Loucy (cell line): ENCODE results near the gene SPATA7.

Experiments
- H2AFZ ChIP-seq: fragments of 200-600 bp; sonication (generic); 2 replicates; pipeline ENCODE4 v1.6.0; 2016; ENCODE audit warnings: antibody characterized with exemption, mild to moderate bottlenecking, low read length, moderate library complexity
- H3F3A ChIP-seq: fragments of 200-600 bp; 2 replicates; pipeline ENCODE4 v1.6.0; 2016; ENCODE audit warnings: antibody characterized with exemption, low read depth, mild to moderate bottlenecking
- H3K27me3 ChIP-seq: fragments of 200-600 bp; sonication (generic); 2 replicates; pipeline ENCODE4 v1.6.1; 2014; ENCODE audit warnings: low read length, mild to moderate bottlenecking; ENCODE audit not compliant: insufficient read depth, poor library complexity, severe bottlenecking
- H3K36me3 ChIP-seq: fragments of 200-600 bp; sonication (generic); 2 replicates; pipeline ENCODE4 v1.6.1; 2016; ENCODE audit warnings: low read length; ENCODE audit not compliant: insufficient read depth
- H3K4me1 ChIP-seq: fragments of 200-600 bp; sonication (generic); 2 replicates; pipeline ENCODE4 v1.5.1; 2014; ENCODE audit warnings: low read length, mild to moderate bottlenecking; ENCODE audit not compliant: insufficient read depth, poor library complexity, severe bottlenecking
- H3K4me2 ChIP-seq: fragments of 200-600 bp; sonication (generic); 2 replicates; pipeline ENCODE4 v1.6.0; 2014; ENCODE audit warnings: antibody characterized with exemption, low read length, low read depth, mild to moderate bottlenecking; ENCODE audit not compliant: poor library complexity, severe bottlenecking
- H3K4me3 ChIP-seq: fragments of 200-600 bp; sonication (generic); 2 replicates; pipeline ENCODE4 v1.5.1; 2014; ENCODE audit warnings: low read length, mild to moderate bottlenecking, mixed read lengths; ENCODE audit not compliant: poor library complexity, severe bottlenecking
- H3K79me2 ChIP-seq: fragments of 200-600 bp; sonication (generic); 2 replicates; pipeline ENCODE4 v1.6.1; 2014; ENCODE audit warnings: low read length; ENCODE audit not compliant: insufficient read depth
- H3K9ac ChIP-seq: fragments of 200-600 bp; sonication (generic); 2 replicates; pipeline ENCODE4 v1.6.0; 2014; ENCODE audit warnings: mild to moderate bottlenecking, low read depth, low read length, moderate library complexity; ENCODE audit not compliant: poor library complexity, severe bottlenecking
- H3K9me2 ChIP-seq: fragments of 200-600 bp; sonication (generic); replicated peaks from 2 replicates; pipeline ENCODE4 v1.6.1; 2016; ENCODE audit warnings: low read depth, low read length, mixed read lengths
- H3K9me3 ChIP-seq: fragments of 200-600 bp; sonication (generic); 2 replicates; pipeline ENCODE4 v1.6.1; 2014; ENCODE audit warnings: mild to moderate bottlenecking, antibody characterized with exemption, low read length, low read depth; ENCODE audit not compliant: insufficient read depth
- H4K20me1 ChIP-seq: fragments of 200-600 bp; sonication (generic); 2 replicates; pipeline ENCODE4 v1.6.0; 2014; ENCODE audit warnings: antibody characterized with exemption, low read length, mild to moderate bottlenecking; ENCODE audit not compliant: insufficient read depth, poor library complexity, severe bottlenecking
- CTCF ChIP-seq: fragments of 200-600 bp; sonication (generic); conservative IDR thresholded peaks from 2 replicates; pipeline ENCODE4 v1.5.1; 2014; ENCODE audit warnings: mild to moderate bottlenecking, antibody characterized with exemption, low read length
- EZH2phosphoT487 ChIP-seq: fragments of 200-600 bp; IDR thresholded peaks from 2 replicates; pipeline ENCODE4 v1.6.1; 2018; ENCODE audit warnings: antibody characterized with exemption, mild to moderate bottlenecking, moderate library complexity, borderline replicate concordance

The SPATA7 gene

DNA sequence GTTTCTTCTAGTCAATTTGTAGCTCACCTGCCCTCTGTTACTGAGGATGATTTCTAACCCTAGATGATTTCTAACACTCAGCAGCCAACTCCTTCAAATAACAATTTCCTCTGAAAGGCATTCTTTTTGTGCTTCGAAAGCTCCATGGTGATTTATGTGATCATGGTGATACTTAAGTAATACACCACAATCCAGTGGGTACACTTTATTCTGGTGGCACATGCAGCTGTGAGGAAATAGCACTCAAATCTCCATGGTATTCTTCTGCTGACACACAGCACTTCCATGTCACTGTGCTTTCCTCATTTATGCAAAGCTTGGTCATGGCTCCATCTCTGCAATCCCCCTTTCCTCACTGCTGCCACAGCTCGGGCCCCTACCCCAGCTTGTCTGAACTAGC is 95.6 kb downstream of the SPATA7 start:
- H3K36me3 ChIP-seq = no peaks in the 10 kb centered on the region
- no peaks in the 10 kb centered on the region for H3K9me2 ChIP-seq
- H2AFZ ChIP-seq = no peak overlapping the region
- H3K9me3 ChIP-seq = no peaks in the 10 kb centered on the region
- H3K4me2 ChIP-seq = no peak overlapping the region
- no peaks in the 10 kb centered on the region for H4K20me1 ChIP-seq
- no peaks in the 10 kb centered on the region for H3F3A ChIP-seq
- H3K27me3 ChIP-seq = no peaks in the 10 kb centered on the region
- TF ChIP-seq EZH2phosphoT487 = no peak
- TF ChIP-seq CTCF = no peak
- H3K9ac ChIP-seq = no peak overlapping the region
- H3K4me3 ChIP-seq = no peak overlapping the region
- H3K79me2 ChIP-seq = no peaks in the 10 kb centered on the region
- H3K4me1 ChIP-seq = peaks cover 3% of the 10 kb centered on the region

GRCh38 chr14:88481794-88482193 is 96.3 kb downstream of the SPATA7 start:
- H3K4me3 ChIP-seq = no peak overlapping the region
- H3K9me3 ChIP-seq = no peaks in the 10 kb centered on the region
- no peak for TF ChIP-seq EZH2phosphoT487
- no peak for TF ChIP-seq CTCF
- H3K4me1 ChIP-seq = peaks cover 3% of the 10 kb centered on the region
- H3K27me3 ChIP-seq = no peaks in the 10 kb centered on the region
- H2AFZ ChIP-seq = no peak overlapping the region
- H3K36me3 ChIP-seq = no peaks in the 10 kb centered on the region
- no peaks in the 10 kb centered on the region for H4K20me1 ChIP-seq
- H3K79me2 ChIP-seq = no peaks in the 10 kb centered on the region
- H3K9me2 ChIP-seq = no peaks in the 10 kb centered on the region
- no peak overlapping the region for H3K9ac ChIP-seq
- no peak overlapping the region for H3K4me2 ChIP-seq
- H3F3A ChIP-seq = no peaks in the 10 kb centered on the region

- Histone ChIP-seq H2AFZ (no peak overlapping the region), H3K9me3 (no peaks in the 10 kb centered on the region), H3K27me3 (no peaks in the 10 kb centered on the region), H3K4me2 (no peak overlapping the region), H3K9me2 (no peaks in the 10 kb centered on the region), H4K20me1 (no peaks in the 10 kb centered on the region), H3K4me3 (no peak overlapping the region), H3K9ac (no peak overlapping the region), H3K36me3 (no peaks in the 10 kb centered on the region), H3F3A (no peaks in the 10 kb centered on the region), H3K4me1 (peaks cover 3% of the 10 kb centered on the region), H3K79me2 (no peaks in the 10 kb centered on the region)
- no peak for TF ChIP-seq EZH2phosphoT487
- TF ChIP-seq CTCF = no peak
Observed at GRCh38 chr14:88482524-88482923, 97.1 kb downstream of the SPATA7 start.
